ENCODE data around the gene SLC7A8. TPM values are rescaled to one million over a fixed set of nuclear protein-coding genes. Genes with fewer than 3 reads are reported as not detected.

SLC7A8 gene
- total RNA-seq, 1 experiment from 2014 or later = 77.9 TPM

GRCh38 chr14:23099212-23099861, 84.1 kb downstream of the SLC7A8 start:
- no peak overlapping the region for H3K27ac ChIP-seq (ENCODE audit: insufficient read length, low read depth, low read length)
- no peak overlapping the region for H4K5ac ChIP-seq (ENCODE audit: insufficient read length, low read depth, low read length)
- DNase-seq = no peak
- no peak overlapping the region for H3K23ac ChIP-seq (ENCODE audit: insufficient read length, low read depth, low read length)
- H3K9ac ChIP-seq (ENCODE audit: extremely low read depth, insufficient read length, low read length) = no peak overlapping the region
- no peak overlapping the region for H2BK5ac ChIP-seq (ENCODE audit: insufficient read length, low read length)
- no peak overlapping the region for H2BK15ac ChIP-seq (ENCODE audit: low read depth, low read length)
- H3K79me2 ChIP-seq (ENCODE audit: insufficient read depth, low read length) = peaks cover 4% of the 10 kb centered on the region; the same call in 1 of the 2 replicates
- peaks cover 2% of the 10 kb centered on the region for H3K79me1 ChIP-seq (ENCODE audit: insufficient read depth, low read depth, low read length, poor library complexity, severe bottlenecking)
- no peak overlapping the region for H2AFZ ChIP-seq (ENCODE audit: low read length)
- H2BK20ac ChIP-seq (ENCODE audit: low read depth, low read length, poor library complexity, severe bottlenecking) = no peak overlapping the region
- H3T11ph ChIP-seq (ENCODE audit: low read length) = no peak overlapping the region
- H3K4me2 ChIP-seq (ENCODE audit: insufficient read depth, insufficient read length, low read length) = no peak overlapping the region
- no peak overlapping the region for H2AK5ac ChIP-seq (ENCODE audit: insufficient read length, low read length)
- Mint-ChIP-seq H3K36me3 (ENCODE audit: insufficient read depth in 1 of 3, low read depth in 3 of 3) (peaks cover 11 to 25% (median 24%) of the 10 kb centered on the region in 3 experiments), H3K4me1 (peaks cover 40 to 46% of the 10 kb centered on the region in 2 experiments), H3K9me3 (no peaks in the 10 kb centered on the region), H3K4me3 (no peak overlapping the region), H3K27me3 (ENCODE audit: low read depth) (peaks cover 18% of the 10 kb centered on the region), H3K27ac (no peak overlapping the region)
- H3K4ac ChIP-seq (ENCODE audit: low read depth, low read length) = no peak overlapping the region
- H3K27me3 ChIP-seq (ENCODE audit: insufficient read depth, low read length) = no peaks in the 10 kb centered on the region
- no peaks in the 10 kb centered on the region for H3K23me2 ChIP-seq (ENCODE audit: insufficient read length, low read depth, low read length, poor library complexity, severe bottlenecking)
- no peaks in the 10 kb centered on the region for H3K4me1 ChIP-seq (ENCODE audit: insufficient read depth, low read length)
- H3K9me3 ChIP-seq (ENCODE audit: control insufficient read depth, low read depth, low read length) = no peaks in the 10 kb centered on the region
- no peak overlapping the region for H3K18ac ChIP-seq (ENCODE audit: insufficient read length, low read depth, low read length)
- no peak overlapping the region for H2BK12ac ChIP-seq (ENCODE audit: insufficient read length, low read depth, low read length)
- H4K20me1 ChIP-seq (ENCODE audit: control insufficient read depth, insufficient read depth, insufficient read length) = no peaks in the 10 kb centered on the region
- no peak overlapping the region for H4K91ac ChIP-seq (ENCODE audit: insufficient read length, low read depth, low read length)
- H4K8ac ChIP-seq (replicated peaks; ENCODE audit: insufficient read length, low read depth, low read length) = no peak overlapping the region
- no peak; the same call in 2 of the 3 replicates for TF ChIP-seq CTCF (conservative IDR thresholded peaks at IDR 0.05)
- H3K14ac ChIP-seq (ENCODE audit: insufficient read depth, low read length) = no peak overlapping the region
- no peak overlapping the region for H3K56ac ChIP-seq (ENCODE audit: insufficient read length, low read depth, low read length)
- WGBS (ENCODE audit: extremely low coverage, insufficient read length, low lambda C conversion rate) = no CpG with 5 or more reads among the region's 10 CpGs
- H2BK120ac ChIP-seq (ENCODE audit: low read depth, low read length, poor library complexity, severe bottlenecking) = no peak overlapping the region

Data from H9 (cell line).